K562 (cell line): Measurements from ENCODE around the gene SLC24A1. TPM values are rescaled to one million over a fixed set of nuclear protein-coding genes. Genes with fewer than 3 reads are reported as not detected.

Experiments used
- CHD1 ChIP-seq: fragments of 200-600 bp; sonication (generic); IDR thresholded peaks from one replicate; pipeline ENCODE4 v1.6.1; 2012; ENCODE audit warnings: mild to moderate bottlenecking, moderate library complexity, low read length, inconsistent platforms
- CREM ChIP-seq: IDR thresholded peaks from 2 replicates; pipeline ENCODE4 v1.6.1; 2014; ENCODE audit warnings: antibody characterized with exemption, low read depth
- FOXM1 ChIP-seq, 2 experiments: fragments of 450-650 bp in 1 of 2; sonication (generic) in 1 of 2; formaldehyde crosslinking in 1 of 2; IDR thresholded peaks; 2 replicates each; pipeline versions ENCODE4 v1.6.1 to v1.9.0; 2017 to 2022; ENCODE audit warnings: low read depth in 2 of 2, mild to moderate bottlenecking in 2 of 2, missing genetic modification reagents in 1 of 2, moderate library complexity in 1 of 2
- HNRNPL ChIP-seq: fragments of 200-400 bp; formaldehyde crosslinking; IDR thresholded peaks from 2 replicates; pipeline ENCODE4 v1.6.1; 2017; ENCODE audit warnings: low read depth, mild to moderate bottlenecking, low read length
- MEF2D ChIP-seq: conservative IDR thresholded peaks from 2 replicates; pipeline ENCODE4 v1.6.1; 2016; ENCODE audit warnings: low read depth, missing genetic modification characterization, missing compliant biosample characterization
- MTA2 ChIP-seq: fragments of 450-650 bp; IDR thresholded peaks from 2 replicates; pipeline ENCODE4 v1.6.1; 2016; ENCODE audit warnings: low read depth
- POLR2H ChIP-seq: IDR thresholded peaks from 2 replicates; pipeline ENCODE4 v1.6.1; 2016; ENCODE audit warnings: missing genetic modification characterization, low read depth, mild to moderate bottlenecking, control low read depth, missing compliant biosample characterization, moderate library complexity
- SAP30 ChIP-seq: fragments of 200-600 bp; sonication (generic); IDR thresholded peaks from 2 replicates; pipeline ENCODE4 v1.6.1; 2012; ENCODE audit warnings: borderline replicate concordance, low read depth, mild to moderate bottlenecking, moderate library complexity, low read length, control low read depth, inconsistent platforms; ENCODE audit not compliant: insufficient read depth, poor library complexity, severe bottlenecking
- SP1 ChIP-seq: sonication (generic); formaldehyde crosslinking; IDR thresholded peaks from 2 replicates; pipeline ENCODE4 v1.8.1; 2022; ENCODE audit warnings: mild to moderate bottlenecking, missing genetic modification reagents
- ZNF431 ChIP-seq: sonication (generic); formaldehyde crosslinking; IDR thresholded peaks from 2 replicates; pipeline ENCODE4 v1.8.0; 2022; ENCODE audit warnings: mild to moderate bottlenecking, missing genetic modification reagents
- ZSCAN32 ChIP-seq: fragments of 450-650 bp; formaldehyde crosslinking; IDR thresholded peaks from 2 replicates; pipeline ENCODE4 v1.4.0; 2020; ENCODE audit warnings: mild to moderate bottlenecking, moderate library complexity
- polyA plus RNA-seq, 8 experiments: library from polyadenylated mRNA; depleted of rRNA in 4 of 8; stranded (reverse) in 5 of 8; unstranded in 3 of 8; fragments of >200 nt; fragmentation: Nextera tagmentation in 2 of 8; fragmentation: Illumina TruSeq in 1 of 8; extraction: Ambion mirVana in 2 of 8; extraction: Trizol in 1 of 8; gene quantifications; 2 replicates each; pipeline versions ENCODE4 v1.2.1 to v1.2.3, GENCODE V29; 2011 to 2014; ENCODE audit warnings: inconsistent platforms in 1 of 8, missing spikeins in 1 of 8
- total RNA-seq, 7 experiments: library from RNA; depleted of rRNA in 6 of 7; stranded (reverse); fragments of >200 nt in 6 of 7; fragmentation: Illumina TruSeq in 2 of 7; extraction: Trizol in 2 of 7; gene quantifications; 2 replicates each; pipeline versions ENCODE4 v1.2.1 to v1.2.3, GENCODE V29; 2011 to 2021; ENCODE audit warnings: low replicate concordance in 1 of 7
- TF ChIP-seq, protein P1 (sequence below): fragments of 250-450 bp; sonication (Bioruptor Pico); IDR thresholded peaks from 2 replicates; pipeline ENCODE4 v1.5.0; 2021
- TF ChIP-seq, protein P2 (sequence below): sonication (generic); formaldehyde crosslinking; IDR thresholded peaks from 2 replicates; pipeline ENCODE4 v1.8.0; 2023; ENCODE audit warnings: missing genetic modification reagents, mild to moderate bottlenecking, borderline replicate concordance
- TF ChIP-seq, protein P3 (sequence below): IDR thresholded peaks from 2 replicates; pipeline ENCODE4 v1.6.1; 2014; ENCODE audit warnings: antibody characterized with exemption
- TF ChIP-seq, protein P4 (sequence below): sonication (generic); formaldehyde crosslinking; IDR thresholded peaks from 2 replicates; pipeline ENCODE4 v1.8.0; 2022; ENCODE audit warnings: mild to moderate bottlenecking, low read depth, missing genetic modification reagents
- TF ChIP-seq, protein P5 (sequence below): fragments of 450-650 bp; IDR thresholded peaks from 2 replicates; pipeline ENCODE4 v1.6.1; 2016; ENCODE audit warnings: low read depth, mild to moderate bottlenecking, moderate library complexity

The SLC24A1 gene
- total and polyA plus RNA-seq, 9 of the 15 experiments (the other 6 are each of a cell fraction or from before 2014, with no cell fraction given), result 3.1 to 8.2 (median 5.5) TPM

DNA sequence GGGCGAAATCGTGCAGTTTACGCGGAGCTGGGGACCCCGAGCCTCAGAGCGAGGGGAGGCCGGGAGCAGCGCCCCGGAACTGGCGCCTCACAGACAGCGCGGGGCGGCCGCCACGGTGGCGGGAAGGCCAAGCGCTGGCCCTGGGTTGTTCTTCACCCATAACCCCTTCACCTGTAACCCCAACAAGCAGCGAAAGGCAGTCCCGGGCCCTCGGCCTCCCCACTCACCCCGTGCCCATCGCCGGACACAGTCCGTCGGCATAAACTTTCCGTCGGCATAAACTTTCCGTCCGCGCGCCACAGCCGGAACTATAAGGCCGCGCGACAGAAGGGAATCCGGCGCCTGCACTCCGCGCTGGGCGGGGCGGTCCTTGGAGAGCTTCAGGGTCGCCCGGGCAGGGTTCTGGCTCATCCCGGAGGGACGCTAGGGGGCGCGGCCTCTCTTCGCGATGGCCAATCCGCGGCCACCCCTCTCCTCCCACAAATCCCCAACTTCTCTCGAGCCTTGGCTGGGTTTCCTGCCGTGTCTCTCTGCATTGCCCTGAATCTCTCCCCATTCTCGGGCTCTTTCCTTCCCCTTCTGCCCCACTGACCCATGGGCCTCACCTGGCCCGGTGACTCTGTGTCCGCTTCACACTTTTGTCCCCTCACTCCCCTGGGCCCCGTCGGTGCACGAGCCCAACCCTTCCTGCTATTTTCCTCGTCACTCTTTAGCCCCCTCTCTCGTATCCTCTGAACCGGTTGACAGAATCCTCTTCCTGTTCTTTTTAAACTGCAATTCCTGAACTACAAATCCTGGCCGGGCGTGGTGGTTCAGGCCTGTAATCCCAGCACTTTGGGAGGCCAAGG, 10.6 kb upstream of the SLC24A1 start, which contains the start of gene INTS14 (continued):
- peak; percentile 70; the same call in 1 of the 2 replicates for TF ChIP-seq HNRNPL
- TF ChIP-seq, protein P1, sequence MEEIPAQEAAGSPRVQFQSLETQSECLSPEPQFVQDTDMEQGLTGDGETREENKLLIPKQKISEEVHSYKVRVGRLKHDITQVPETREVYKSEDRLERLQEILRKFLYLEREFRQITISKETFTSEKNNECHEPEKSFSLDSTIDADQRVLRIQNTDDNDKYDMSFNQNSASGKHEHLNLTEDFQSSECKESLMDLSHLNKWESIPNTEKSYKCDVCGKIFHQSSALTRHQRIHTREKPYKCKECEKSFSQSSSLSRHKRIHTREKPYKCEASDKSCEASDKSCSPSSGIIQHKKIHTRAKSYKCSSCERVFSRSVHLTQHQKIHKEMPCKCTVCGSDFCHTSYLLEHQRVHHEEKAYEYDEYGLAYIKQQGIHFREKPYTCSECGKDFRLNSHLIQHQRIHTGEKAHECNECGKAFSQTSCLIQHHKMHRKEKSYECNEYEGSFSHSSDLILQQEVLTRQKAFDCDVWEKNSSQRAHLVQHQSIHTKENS (CRISPR knock-in tag), result no peak
- TF ChIP-seq, protein P2, sequence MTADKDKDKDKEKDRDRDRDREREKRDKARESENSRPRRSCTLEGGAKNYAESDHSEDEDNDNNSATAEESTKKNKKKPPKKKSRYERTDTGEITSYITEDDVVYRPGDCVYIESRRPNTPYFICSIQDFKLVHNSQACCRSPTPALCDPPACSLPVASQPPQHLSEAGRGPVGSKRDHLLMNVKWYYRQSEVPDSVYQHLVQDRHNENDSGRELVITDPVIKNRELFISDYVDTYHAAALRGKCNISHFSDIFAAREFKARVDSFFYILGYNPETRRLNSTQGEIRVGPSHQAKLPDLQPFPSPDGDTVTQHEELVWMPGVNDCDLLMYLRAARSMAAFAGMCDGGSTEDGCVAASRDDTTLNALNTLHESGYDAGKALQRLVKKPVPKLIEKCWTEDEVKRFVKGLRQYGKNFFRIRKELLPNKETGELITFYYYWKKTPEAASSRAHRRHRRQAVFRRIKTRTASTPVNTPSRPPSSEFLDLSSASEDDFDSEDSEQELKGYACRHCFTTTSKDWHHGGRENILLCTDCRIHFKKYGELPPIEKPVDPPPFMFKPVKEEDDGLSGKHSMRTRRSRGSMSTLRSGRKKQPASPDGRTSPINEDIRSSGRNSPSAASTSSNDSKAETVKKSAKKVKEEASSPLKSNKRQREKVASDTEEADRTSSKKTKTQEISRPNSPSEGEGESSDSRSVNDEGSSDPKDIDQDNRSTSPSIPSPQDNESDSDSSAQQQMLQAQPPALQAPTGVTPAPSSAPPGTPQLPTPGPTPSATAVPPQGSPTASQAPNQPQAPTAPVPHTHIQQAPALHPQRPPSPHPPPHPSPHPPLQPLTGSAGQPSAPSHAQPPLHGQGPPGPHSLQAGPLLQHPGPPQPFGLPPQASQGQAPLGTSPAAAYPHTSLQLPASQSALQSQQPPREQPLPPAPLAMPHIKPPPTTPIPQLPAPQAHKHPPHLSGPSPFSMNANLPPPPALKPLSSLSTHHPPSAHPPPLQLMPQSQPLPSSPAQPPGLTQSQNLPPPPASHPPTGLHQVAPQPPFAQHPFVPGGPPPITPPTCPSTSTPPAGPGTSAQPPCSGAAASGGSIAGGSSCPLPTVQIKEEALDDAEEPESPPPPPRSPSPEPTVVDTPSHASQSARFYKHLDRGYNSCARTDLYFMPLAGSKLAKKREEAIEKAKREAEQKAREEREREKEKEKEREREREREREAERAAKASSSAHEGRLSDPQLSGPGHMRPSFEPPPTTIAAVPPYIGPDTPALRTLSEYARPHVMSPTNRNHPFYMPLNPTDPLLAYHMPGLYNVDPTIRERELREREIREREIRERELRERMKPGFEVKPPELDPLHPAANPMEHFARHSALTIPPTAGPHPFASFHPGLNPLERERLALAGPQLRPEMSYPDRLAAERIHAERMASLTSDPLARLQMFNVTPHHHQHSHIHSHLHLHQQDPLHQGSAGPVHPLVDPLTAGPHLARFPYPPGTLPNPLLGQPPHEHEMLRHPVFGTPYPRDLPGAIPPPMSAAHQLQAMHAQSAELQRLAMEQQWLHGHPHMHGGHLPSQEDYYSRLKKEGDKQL, result no peak
- no peak for TF ChIP-seq MEF2D (tag)
- TF ChIP-seq, protein P3, sequence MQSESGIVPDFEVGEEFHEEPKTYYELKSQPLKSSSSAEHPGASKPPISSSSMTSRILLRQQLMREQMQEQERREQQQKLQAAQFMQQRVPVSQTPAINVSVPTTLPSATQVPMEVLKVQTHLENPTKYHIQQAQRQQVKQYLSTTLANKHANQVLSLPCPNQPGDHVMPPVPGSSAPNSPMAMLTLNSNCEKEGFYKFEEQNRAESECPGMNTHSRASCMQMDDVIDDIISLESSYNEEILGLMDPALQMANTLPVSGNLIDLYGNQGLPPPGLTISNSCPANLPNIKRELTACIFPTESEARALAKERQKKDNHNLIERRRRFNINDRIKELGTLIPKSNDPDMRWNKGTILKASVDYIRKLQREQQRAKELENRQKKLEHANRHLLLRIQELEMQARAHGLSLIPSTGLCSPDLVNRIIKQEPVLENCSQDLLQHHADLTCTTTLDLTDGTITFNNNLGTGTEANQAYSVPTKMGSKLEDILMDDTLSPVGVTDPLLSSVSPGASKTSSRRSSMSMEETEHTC, result no peak
- TF ChIP-seq MTA2, result 0 out of 2 replicates have a peak, but pooled peaks have one; percentile 7
- peak; percentile 1 for TF ChIP-seq CHD1
- TF ChIP-seq SAP30, result no peak
- no peak for TF ChIP-seq FOXM1 (IDR thresholded peaks at IDR 0.05; ENCODE audit: low read depth)
- TF ChIP-seq FOXM1 (CRISPR knock-in tag; IDR thresholded peaks at IDR 0.05; ENCODE audit: low read depth), result peak; percentile 92; the same call in 1 of the 2 replicates
- peak; percentile 95 for TF ChIP-seq SP1
- TF ChIP-seq POLR2H (tag), result peak; percentile 89
- peak; percentile 85 for TF ChIP-seq CREM
- TF ChIP-seq, protein P4, sequence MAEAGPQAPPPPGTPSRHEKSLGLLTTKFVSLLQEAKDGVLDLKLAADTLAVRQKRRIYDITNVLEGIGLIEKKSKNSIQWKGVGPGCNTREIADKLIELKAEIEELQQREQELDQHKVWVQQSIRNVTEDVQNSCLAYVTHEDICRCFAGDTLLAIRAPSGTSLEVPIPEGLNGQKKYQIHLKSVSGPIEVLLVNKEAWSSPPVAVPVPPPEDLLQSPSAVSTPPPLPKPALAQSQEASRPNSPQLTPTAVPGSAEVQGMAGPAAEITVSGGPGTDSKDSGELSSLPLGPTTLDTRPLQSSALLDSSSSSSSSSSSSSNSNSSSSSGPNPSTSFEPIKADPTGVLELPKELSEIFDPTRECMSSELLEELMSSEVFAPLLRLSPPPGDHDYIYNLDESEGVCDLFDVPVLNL (CRISPR knock-in tag), result no peak
- TF ChIP-seq, protein P5, sequence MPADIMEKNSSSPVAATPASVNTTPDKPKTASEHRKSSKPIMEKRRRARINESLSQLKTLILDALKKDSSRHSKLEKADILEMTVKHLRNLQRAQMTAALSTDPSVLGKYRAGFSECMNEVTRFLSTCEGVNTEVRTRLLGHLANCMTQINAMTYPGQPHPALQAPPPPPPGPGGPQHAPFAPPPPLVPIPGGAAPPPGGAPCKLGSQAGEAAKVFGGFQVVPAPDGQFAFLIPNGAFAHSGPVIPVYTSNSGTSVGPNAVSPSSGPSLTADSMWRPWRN, result peak; percentile 15; the same call in 1 of the 2 replicates
- TF ChIP-seq ZSCAN32 (CRISPR knock-in tag), result no peak
- no peak for TF ChIP-seq ZNF431 (CRISPR knock-in tag)
